ENCODE results near the gene XIST. TPM values are rescaled to one million over a fixed set of nuclear protein-coding genes. Genes with fewer than 3 reads are reported as not detected.

XIST gene
- total and polyA plus RNA-seq, 10 of the 15 experiments (the other 5 are each of a cell fraction or from before 2014, with no cell fraction given), result 39.1 to 787 (median 91.3) TPM

DNA sequence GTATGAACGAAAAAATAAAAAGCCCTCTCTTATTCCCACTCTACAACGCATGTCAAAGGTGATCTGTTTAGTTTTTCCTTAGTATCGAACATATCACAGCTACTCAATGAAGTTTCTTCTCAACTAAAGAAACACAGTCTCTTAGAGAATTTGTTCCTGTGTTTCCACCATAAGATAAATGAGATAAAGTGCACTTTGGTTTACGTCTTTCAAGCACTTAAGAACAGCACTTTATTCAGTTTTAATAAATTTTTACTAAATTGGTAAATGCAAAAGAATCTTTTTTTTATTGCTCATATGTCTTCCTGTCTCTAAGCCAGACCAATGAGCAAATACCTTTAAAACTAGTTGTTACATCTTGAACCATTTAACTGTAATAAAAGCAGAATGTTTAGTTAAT, 29.7 kb downstream of the XIST start:
- no peak overlapping the region for H3K4me2 ChIP-seq (ENCODE audit: control insufficient read depth, insufficient read depth)
- H3K4me3 ChIP-seq, result no peak overlapping the region
- ChIA-PET POLR2A (no interaction called here), RAD21 (ENCODE audit: unreplicated experiment) (no interaction called here), CTCF (no interaction called here), SMC1A (ENCODE audit: uncharacterized antibody, unreplicated experiment) (no interaction called here)
- no peaks in the 10 kb centered on the region for H3K79me2 ChIP-seq (ENCODE audit: control insufficient read depth, insufficient read depth, low read length)
- no peaks in the 10 kb centered on the region for H3K9me3 ChIP-seq (replicated peaks; ENCODE audit: control insufficient read depth, insufficient read depth, low read length)
- H3K27ac ChIP-seq (ENCODE audit: control insufficient read depth, insufficient read depth), result no peak overlapping the region
- no peaks in the 10 kb centered on the region for H3K27me3 ChIP-seq (replicated peaks in 1 of 2; ENCODE audit: control insufficient read depth in 2 of 2, insufficient read depth in 2 of 2, low read length in 1 of 2)
- DNase-seq (ENCODE audit: low read depth, low spot score) (no peak), ATAC-seq (no peak), FAIRE-seq (no peak)
- WGBS (ENCODE audit: insufficient coverage, insufficient replicate concordance, low lambda C conversion rate, missing lambda C conversion rate), result 77% methylated on average over 4 of the region's 4 CpGs
- no TSS peak for BruUV-seq (replicated peaks)
- intact Hi-C loops (cut with micrococcal nuclease; ENCODE audit: unreplicated experiment), result no loop called here
- in situ Hi-C loops (cut with MboI), result no loop called here
- TF ChIP-seq LARP7 (IDR thresholded peaks at IDR 0.05) (no peak), ZBTB40 (IDR thresholded peaks at IDR 0.05; ENCODE audit: borderline replicate concordance) (no peak), RBBP5 (conservative IDR thresholded peaks at IDR 0.05) (no peak), SREBF2 (IDR thresholded peaks at IDR 0.05; ENCODE audit: low read length) (no peak), SIN3A (IDR thresholded peaks at IDR 0.05; ENCODE audit: low read depth, low read length) (no peak), MYC (IDR thresholded peaks at IDR 0.05; ENCODE audit: insufficient read depth, insufficient read length, insufficient replicate concordance, low read length, severe bottlenecking) (no peak), ESRRA (IDR thresholded peaks at IDR 0.05; ENCODE audit: low read length) (no peak)
- TF ChIP-seq, protein P1, sequence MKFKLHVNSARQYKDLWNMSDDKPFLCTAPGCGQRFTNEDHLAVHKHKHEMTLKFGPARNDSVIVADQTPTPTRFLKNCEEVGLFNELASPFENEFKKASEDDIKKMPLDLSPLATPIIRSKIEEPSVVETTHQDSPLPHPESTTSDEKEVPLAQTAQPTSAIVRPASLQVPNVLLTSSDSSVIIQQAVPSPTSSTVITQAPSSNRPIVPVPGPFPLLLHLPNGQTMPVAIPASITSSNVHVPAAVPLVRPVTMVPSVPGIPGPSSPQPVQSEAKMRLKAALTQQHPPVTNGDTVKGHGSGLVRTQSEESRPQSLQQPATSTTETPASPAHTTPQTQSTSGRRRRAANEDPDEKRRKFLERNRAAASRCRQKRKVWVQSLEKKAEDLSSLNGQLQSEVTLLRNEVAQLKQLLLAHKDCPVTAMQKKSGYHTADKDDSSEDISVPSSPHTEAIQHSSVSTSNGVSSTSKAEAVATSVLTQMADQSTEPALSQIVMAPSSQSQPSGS (IDR thresholded peaks at IDR 0.05; ENCODE audit: low read length), result no peak
- H2AFZ ChIP-seq (ENCODE audit: control insufficient read depth, low read depth, low read length), result no peak overlapping the region
- no peak overlapping the region for H3K9ac ChIP-seq (ENCODE audit: control insufficient read depth, insufficient read depth, low read length)
- no peaks in the 10 kb centered on the region for H3K4me1 ChIP-seq (ENCODE audit: control insufficient read depth, insufficient read depth, low read length)
- H3K36me3 ChIP-seq (ENCODE audit: control insufficient read depth in 2 of 2, insufficient read depth in 2 of 2, low read length in 1 of 2), result peaks cover 0 to 6% of the 10 kb centered on the region in 2 experiments; a peak in 2 of 4 replicates
- H4K20me1 ChIP-seq (ENCODE audit: control insufficient read depth, insufficient read depth), result no peaks in the 10 kb centered on the region
